NOMO-1 treated with DMSO at 0.1 percent for 48 hours (cell line): ENCODE measurements around the gene TRIM34.
"Not testable (repeated sequence)": the region's sequence is repeated elsewhere in the genome, so short reads cannot be mapped to it uniquely, and the experiment has no call there.

Experiments
- DNase-seq: peaks from one replicate; lab custom pipeline; 2025; ENCODE audit not compliant: unreplicated experiment; lab: John Stamatoyannopoulos, UW

TRIM34 gene

DNA sequence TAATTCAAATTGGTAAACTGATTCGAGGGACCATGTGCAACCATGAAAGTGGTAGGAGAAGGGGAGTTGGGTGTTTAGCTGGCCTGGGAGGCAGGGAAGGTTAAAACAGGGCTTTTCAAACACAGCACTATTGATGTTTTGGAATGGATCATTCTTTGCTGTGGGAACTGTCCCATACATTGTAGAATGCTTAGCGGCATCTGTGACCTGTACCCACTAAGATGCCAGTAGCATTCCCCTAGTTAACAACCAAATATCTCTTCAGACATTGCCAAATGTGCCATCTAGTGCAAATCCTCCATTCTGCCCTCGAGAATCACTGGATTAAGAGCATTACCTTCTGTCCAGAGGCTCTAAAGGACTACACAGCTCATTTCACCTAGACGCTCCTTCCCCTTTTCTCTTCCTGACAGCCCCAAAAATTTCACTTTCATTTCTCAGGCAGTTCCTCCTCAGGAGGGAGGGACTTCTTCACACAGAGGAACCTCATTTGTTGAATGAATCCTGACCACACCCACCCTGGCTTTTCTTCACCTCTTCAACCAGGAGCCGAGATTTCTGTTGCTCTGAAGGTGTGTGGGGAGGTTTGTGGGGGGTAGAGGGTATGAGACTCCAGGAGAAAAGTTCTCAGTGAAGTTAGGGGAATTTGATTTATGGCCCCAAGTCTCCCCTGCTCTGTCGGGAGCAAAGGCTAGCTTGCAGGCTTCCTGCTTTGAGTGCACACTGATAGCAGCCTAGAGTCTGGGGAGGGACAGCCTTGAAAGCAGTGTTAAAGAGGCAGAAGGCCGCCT, at the start of gene TRIM34:
TSS of gene TRIM34 (plus strand) at position 513 of the 791 bp plus-strand sequence. CDS start 7,331 bp downstream, outside the sequence.
- peak; percentile 96 for DNase-seq

- no peak for DNase-seq
These were observed 49.6 kb upstream of the TRIM34 start for GRCh38 chr11:5575152-5575551.

- no peak for DNase-seq
These were observed 47.7 kb upstream of the TRIM34 start for GRCh38 chr11:5577101-5577500.

- DNase-seq = no peak
These were observed 44.2 kb upstream of the TRIM34 start, which contains the start of gene OR52B6 for GRCh38 chr11:5580577-5580976. Gene OR52B6 (plus strand): TSS chr11:5580877. CDS start chr11:5580877, 0 bp downstream.

DNA sequence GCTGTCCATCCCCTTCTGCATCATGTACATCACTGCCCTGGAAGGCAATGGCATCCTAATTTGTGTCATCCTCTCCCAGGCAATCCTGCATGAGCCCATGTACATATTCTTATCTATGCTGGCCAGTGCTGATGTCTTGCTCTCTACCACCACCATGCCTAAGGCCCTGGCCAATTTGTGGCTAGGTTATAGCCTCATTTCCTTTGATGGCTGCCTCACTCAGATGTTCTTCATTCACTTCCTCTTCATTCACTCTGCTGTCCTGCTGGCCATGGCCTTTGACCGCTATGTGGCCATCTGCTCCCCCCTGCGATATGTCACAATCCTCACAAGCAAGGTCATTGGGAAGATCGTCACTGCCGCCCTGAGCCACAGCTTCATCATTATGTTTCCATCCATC, 43.8 kb upstream of the TRIM34 start:
- DNase-seq = no peak

GRCh38 chr11:5584458-5584857, 40.3 kb upstream of the TRIM34 start:
- DNase-seq = not testable (repeated sequence)

GRCh38 chr11:5589906-5590305, 34.9 kb upstream of the TRIM34 start:
- not testable (repeated sequence) for DNase-seq

DNA sequence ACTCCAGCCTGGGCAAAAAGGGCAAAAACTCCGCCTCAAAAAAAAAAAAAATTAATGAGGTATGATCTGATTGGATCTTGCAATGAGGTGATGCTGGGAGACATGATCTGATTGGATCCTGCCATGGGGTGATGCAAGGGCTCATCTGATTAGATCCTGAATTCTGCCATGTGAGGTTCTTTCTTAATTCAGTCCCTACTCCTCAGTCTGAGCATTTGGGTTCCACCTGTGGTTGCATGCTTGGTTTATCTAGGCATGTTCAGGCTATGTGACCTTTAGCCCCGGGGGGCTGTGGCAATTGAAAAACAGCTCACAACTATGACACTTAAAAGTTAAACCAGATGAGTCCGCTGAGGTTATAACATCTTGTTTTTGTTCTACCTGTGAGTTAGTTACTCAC, 33.2 kb upstream of the TRIM34 start:
- DNase-seq = no peak

GRCh38 chr11:5592615-5593014, 32.2 kb upstream of the TRIM34 start:
- DNase-seq = no peak

GRCh38 chr11:5593146-5593545, 31.7 kb upstream of the TRIM34 start:
- DNase-seq = no peak

- peak; percentile 7 for DNase-seq
These were observed 28.1 kb upstream of the TRIM34 start, which contains the start of gene TRIM6 for GRCh38 chr11:5596607-5597201. Gene TRIM6 (plus strand): TSS chr11:5596637. CDS start chr11:5596898, 261 bp downstream.

DNA sequence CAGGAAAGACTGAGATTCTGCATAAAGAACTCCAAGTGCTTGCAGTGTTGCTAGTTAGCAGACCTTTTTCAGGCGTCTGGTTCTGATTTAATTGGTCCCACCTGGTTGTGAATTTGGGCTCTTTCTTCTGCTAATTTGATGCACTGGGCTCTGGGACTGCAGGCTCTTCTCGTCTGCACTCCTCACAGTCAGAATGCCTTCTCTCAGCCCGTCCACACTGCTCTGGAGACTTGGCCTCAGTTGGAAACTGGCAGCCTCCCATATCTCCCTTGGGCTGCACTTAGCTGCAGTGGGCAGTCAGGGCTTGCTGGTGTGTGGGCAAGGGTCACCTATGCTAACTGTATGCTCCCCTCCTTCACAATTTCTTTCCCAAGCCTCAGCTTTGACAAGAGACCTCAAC, 26.8 kb upstream of the TRIM34 start:
- no peak for DNase-seq

- peak; percentile 60 for DNase-seq
These were observed 24.4 kb upstream of the TRIM34 start for GRCh38 chr11:5600374-5600851.

DNA sequence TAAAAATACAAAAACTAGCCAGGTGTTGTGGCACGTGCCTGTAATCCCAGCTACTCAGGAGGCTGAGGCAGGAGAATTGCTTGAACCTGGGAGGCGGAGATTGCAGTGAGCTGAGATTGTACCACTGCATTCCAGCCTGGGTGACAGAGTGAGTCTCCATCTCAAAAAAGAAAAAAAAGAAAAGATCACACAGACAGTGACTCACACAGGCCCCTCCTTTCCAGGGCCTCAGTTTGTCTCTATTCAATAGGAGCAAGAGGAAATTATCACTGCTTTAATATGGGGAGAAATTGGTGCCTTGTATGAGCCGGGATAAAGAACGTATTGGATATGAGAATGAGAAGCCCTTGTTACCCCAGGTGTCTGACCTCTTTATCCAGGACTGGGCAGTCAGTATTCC, 22.0 kb upstream of the TRIM34 start:
- not testable (repeated sequence) for DNase-seq

DNA sequence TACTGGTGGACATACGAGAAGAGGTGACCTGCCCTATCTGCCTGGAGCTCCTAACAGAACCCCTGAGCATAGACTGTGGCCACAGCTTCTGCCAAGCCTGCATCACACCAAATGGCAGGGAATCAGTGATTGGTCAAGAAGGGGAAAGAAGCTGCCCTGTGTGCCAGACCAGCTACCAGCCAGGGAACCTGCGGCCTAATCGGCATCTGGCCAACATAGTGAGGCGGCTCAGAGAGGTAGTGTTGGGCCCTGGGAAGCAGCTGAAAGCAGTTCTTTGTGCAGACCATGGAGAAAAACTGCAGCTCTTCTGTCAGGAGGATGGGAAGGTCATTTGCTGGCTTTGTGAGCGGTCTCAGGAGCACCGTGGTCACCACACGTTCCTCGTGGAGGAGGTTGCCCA, 21.5 kb upstream of the TRIM34 start:
- no peak for DNase-seq

DNA sequence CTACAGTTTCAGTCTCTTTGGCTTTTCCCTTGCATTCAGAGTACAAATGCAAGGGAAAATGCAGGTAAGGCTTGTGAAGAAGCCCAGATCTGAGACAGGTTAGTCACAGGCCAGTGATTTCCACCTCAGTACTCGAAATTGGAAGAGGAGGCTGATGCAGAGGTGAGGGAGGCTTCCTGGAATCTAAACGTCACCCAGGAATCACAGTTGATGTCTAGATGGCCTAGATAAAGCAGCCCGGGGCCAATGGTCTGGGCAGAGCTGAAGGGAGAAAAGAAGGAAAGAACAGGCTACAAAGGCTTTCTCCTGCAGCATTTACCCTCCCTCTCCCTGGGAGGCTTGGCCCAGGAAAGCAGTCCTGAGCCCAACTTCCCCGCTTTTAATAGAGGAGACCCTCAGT, 19.9 kb upstream of the TRIM34 start:
- no peak for DNase-seq

DNA sequence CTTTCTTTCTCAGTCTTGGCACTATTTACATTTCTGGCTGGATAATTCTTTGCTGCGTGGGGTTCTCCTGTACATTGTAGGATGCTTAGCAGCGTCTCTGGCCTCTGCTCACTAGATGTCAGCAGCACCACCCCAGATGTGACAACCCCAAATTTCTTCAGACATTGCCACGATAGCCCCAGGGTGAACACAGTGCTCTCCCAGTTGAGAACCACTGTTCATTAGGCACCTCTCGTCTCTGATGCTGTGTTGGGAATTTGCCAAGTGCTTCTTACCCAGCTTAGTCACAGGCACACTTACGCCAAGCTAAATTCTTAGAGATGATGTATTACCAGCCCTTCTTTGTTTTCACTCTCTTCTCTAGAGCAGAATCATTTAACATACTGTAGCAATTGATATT, 19.0 kb upstream of the TRIM34 start:
- no peak for DNase-seq

GRCh38 chr11:5608808-5609207, 16.0 kb upstream of the TRIM34 start:
- DNase-seq = no peak

DNA sequence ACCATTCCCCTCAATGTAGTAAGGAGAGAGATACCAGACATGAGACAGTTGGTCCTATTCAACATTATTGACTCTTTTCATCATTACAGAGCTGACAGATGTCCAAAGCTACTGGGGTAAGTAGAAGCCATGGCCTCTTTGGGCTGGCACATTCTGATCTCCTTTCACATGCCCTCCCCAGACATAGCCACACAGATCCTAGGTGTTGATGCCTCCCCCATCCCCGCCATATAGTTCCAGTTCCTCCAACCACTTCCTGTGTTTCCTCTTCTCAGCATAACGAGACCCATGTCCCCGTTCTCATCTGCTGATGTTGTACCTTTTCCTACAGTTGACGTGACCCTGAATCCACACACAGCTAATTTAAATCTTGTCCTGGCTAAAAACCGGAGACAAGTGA, 14.4 kb upstream of the TRIM34 start:
- no peak for DNase-seq

GRCh38 chr11:5611627-5612026, 13.2 kb upstream of the TRIM34 start:
- no peak for DNase-seq

GRCh38 chr11:5618807-5619206, 6.0 kb upstream of the TRIM34 start:
- no peak for DNase-seq
